GM19438 (cell line): ENCODE results near the gene VSX2.
"Not testable (repeated sequence)": the region's sequence is repeated elsewhere in the genome, so short reads cannot be mapped to it uniquely, and the experiment has no call there.

Experiments used
- ATAC-seq: cut with Tn5 transposase; IDR thresholded peaks from one replicate; pipeline ENCODE4 v1.9.1; 2021; ENCODE audit warnings: low read depth; ENCODE audit not compliant: unreplicated experiment

The VSX2 gene

GRCh38 chr14:74257941-74258763 is 18.9 kb downstream of the VSX2 start:
- ATAC-seq, result no peak

DNA sequence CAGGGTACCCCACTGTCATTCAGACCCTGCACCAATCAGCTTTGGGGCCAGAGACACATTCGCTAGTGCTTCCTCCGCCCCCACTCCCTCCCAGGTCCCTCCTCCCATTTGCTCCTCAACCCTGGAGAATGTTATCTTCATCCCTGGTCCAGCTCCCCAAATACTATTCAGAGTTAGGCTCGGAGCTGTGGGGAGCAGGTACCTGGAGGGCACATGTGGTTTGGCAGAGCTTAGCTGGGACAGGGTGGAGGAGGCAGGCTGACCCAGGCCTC is 19.5 kb downstream of the VSX2 start:
- ATAC-seq, result no peak

GRCh38 chr14:74259513-74259912 is 20.3 kb downstream of the VSX2 start:
- no peak for ATAC-seq

- no peak for ATAC-seq
Observed at GRCh38 chr14:74260525-74261233, 21.4 kb downstream of the VSX2 start.

DNA sequence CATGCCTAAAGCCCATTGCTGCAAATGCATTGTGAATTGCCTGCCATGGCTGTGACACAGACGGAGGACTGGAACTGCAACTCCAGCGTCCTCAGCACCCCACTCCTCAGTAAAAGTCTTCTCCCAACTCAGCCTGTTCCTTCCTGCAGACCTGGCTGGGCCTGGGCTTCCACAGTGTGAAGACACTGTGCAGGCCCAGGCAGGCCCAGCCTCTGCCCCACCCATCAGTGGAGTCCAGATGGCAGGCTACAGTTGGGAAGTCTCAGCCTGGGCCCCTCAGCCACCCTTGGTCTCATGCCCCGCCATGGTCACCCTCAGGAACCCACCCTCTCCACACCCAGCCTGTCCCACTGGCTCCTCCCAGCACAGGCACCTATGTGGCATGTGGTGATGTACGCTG is 22.0 kb downstream of the VSX2 start:
- ATAC-seq, result no peak

GRCh38 chr14:74262076-74262475 is 22.8 kb downstream of the VSX2 start:
- no peak for ATAC-seq

GRCh38 chr14:74263181-74263580 is 23.9 kb downstream of the VSX2 start:
- no peak for ATAC-seq

- ATAC-seq, result no peak
Observed at GRCh38 chr14:74263921-74264320, 24.7 kb downstream of the VSX2 start.

DNA sequence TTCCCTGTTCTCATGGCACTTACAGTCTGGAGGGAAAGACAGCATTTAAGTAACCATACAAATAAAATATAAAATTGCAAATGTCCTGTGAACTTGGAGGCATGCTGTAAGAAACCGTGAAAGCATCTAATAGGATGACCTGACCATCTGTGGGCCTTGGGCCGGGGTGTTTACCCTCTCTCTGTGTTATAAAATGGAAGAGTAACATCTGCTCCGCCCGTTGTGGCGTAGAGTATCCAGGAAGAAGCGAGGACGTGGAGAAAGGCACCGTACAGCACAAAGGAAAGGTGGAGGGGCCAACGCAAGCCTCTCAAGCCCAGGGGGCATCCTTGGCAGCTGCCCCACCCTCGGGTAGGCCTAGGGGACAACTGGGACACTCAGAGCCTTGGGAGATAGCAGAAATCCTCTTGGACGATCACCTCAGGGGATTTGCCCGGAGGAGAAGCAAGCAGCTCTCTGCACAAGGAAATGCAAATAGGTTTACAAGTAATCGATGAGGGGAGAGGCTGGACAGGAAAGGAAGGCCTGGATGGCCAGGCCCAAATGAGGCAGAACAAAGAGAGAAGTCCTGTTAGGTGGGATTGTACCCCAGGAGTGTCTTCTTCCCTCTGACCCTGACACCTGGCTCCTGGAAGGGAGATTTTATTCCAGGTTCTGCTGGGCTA is 26.2 kb downstream of the VSX2 start:
- ATAC-seq, result no peak

- no peak for ATAC-seq
Observed at GRCh38 chr14:74267588-74267987, 28.3 kb downstream of the VSX2 start.

GRCh38 chr14:74270382-74271177 is 31.3 kb downstream of the VSX2 start:
- not testable (repeated sequence) for ATAC-seq

DNA sequence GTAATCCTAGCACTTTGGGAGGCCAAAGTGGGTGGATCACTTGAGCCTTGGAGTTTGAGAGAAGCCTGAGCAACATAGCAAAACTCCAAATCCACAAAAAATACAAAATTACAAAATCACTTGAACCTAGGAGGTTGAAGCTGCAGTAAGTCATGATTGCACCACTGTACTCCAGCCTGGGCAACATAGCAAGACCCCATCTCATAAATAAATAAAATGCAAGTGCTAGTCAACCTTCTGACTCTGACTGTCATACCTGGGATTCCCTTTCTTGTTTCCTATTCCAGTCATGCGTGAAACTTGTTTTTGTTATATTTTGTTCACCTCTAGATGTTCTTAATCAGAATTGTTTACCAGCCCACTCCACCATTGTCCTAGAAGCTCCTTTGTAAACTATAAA is 32.1 kb downstream of the VSX2 start:
- no peak for ATAC-seq

DNA sequence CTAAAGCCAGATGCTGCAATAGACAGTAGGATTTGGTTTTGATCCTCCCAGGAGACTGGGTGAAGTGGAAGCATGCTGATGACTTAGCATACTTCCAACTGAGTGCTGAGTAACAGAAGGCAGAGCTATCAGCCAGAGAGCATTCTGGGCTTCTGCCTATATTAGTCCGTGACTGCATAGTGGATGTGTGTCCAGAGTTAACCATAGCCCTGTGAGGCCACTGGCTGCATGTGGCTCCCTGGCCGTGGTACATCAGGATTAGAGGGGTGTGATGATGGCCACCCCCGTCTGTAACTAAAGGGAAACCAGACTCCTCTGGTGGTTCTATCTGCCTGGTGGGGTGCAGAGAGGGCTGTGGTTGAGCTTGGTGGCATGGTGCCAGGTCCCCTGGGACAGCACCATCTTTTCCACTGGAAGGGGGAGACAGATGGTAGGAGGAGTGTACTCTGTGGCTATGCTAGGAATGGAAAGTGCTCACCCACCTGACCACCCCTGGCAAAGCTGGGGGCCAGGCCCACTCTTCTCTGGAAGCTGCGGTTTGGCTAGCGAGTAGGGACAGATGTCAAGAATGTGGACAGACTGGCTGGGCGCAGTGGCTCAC is 36.1 kb downstream of the VSX2 start:
- ATAC-seq, result no peak

DNA sequence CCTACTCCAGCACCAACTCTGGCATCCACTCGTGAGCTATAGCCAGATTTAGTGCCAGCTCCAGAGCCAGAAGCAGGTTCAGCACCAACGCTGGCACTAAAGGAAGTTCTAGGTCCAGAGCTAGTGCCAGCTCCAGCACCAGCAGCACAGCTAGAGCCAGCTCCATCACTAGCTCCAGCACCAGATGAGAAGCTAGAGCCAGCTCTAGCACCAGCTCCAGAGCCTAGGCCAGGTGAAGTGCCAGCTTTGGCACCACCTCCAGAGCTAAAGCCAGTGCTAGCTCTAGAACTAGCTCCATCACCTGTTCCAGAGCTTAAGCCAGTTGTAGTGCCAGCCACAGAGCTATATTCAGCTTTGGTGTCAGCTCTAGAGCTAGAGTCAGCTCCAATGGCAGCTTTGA is 38.8 kb downstream of the VSX2 start:
- no peak for ATAC-seq

DNA sequence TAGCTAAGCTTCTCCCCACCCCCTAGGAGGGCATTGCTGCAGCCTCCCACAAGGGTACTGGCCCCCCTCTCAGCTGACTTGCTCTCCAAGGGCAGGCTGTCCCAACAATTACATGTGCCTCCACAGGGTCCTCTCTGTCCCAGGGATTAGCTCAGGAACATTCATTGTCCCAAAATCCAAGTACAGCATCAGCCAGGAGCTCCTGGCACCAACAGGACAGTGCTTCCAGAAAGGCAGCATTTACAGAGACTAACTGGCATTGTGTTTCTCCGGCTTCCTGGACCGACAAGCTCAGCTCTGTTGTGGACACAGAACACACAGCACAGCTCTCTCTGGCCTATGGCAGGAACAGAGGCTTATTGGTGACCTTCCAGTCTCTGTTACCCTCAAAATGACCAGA is 41.8 kb downstream of the VSX2 start:
- no peak for ATAC-seq

GRCh38 chr14:74286736-74287135 is 47.5 kb downstream of the VSX2 start:
- no peak for ATAC-seq

GRCh38 chr14:74289801-74290200 is 50.6 kb downstream of the VSX2 start:
- no peak for ATAC-seq

GRCh38 chr14:74290415-74290814 is 51.2 kb downstream of the VSX2 start:
- ATAC-seq, result no peak

- ATAC-seq, result no peak
Observed at GRCh38 chr14:74292061-74292460, 52.8 kb downstream of the VSX2 start.

DNA sequence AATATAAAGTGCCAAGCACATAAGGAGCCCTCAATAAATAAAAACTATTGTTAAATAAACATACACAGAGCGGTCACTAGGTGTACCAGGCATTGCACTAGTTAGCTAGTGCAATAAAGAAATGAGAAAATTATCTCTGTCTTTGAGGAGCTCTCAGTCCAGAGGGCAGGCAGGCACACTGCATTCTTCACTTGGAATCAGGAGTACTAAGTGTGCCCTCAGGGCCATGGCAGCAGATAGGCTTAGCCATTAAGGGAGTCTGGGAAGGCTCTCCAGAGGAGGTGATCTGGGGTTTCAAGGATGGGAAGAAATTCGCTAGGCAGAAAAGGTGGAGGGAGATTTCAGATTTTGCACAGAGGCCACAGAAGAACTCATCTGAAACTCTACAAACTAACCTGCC is 54.4 kb downstream of the VSX2 start:
- ATAC-seq, result no peak

DNA sequence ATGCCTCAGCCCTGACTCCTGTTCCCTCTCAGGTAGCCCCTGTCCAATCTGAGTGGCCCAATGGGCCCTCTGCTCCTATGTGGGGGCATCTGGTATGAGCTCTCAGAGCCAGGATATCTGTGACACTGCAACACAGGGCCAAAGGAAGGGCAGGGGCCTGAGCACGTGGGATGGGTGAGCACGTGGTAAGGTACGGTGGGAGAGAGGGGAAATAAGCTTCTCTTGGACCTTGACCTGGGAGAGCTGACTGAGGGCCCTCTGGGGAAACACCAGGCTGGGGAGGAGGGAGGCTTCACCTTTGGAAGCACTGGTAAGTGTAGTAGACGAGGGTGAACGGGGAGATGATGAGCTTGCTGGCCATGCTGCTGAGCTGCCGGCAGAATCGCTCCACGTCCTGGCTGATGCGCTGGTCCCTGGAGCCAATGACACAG is 56.8 kb downstream of the VSX2 start:
- ATAC-seq, result no peak
